ENCODE measurements around the gene C6orf141.

C6orf141 gene

DNA sequence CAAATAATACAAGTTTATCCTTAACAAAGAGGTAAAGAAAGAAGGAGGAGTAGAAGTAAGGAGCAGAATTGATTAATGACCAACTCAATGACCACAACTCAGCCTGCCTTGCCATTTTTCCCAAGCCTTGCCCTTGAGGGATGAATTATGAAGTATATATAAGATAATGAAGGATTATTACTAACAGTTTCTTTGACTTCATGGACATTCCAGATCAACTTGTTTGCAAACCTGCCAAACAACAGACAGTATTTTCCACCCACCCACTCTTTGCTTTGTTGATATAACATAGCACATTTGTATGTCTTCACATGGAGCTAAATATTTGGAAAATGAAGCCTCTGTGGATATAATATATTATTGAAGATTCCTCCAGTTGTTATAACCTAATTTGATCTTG is 9.9 kb upstream of the C6orf141 start:
- no peak for DNase-seq

- no peak for DNase-seq
Observed at GRCh38 chr6:49541210-49541724, 9.2 kb upstream of the C6orf141 start.

GRCh38 chr6:49541936-49542335 is 8.5 kb upstream of the C6orf141 start:
- no peak for DNase-seq

GRCh38 chr6:49543087-49543858 is 7.2 kb upstream of the C6orf141 start:
- DNase-seq, result no peak

DNA sequence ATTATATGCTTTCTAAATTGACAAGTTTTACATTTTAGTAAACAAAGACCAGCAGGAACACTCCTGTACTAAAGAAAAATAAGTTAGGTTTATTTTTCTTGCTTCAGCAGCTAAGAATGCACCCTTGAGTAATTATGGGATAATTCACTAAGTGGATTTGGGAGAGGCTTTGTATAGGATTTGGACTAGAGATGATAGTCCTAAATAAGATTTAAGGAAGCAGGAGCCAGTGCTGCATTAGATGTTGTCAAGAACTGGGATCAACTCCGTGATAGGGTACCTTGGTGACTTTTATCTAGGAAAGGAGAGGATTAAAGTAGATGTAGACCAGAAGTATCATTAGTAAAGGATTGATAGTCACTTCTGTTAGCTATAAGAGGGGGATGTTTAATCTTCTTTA is 4.1 kb upstream of the C6orf141 start:
- DNase-seq, result no peak

DNA sequence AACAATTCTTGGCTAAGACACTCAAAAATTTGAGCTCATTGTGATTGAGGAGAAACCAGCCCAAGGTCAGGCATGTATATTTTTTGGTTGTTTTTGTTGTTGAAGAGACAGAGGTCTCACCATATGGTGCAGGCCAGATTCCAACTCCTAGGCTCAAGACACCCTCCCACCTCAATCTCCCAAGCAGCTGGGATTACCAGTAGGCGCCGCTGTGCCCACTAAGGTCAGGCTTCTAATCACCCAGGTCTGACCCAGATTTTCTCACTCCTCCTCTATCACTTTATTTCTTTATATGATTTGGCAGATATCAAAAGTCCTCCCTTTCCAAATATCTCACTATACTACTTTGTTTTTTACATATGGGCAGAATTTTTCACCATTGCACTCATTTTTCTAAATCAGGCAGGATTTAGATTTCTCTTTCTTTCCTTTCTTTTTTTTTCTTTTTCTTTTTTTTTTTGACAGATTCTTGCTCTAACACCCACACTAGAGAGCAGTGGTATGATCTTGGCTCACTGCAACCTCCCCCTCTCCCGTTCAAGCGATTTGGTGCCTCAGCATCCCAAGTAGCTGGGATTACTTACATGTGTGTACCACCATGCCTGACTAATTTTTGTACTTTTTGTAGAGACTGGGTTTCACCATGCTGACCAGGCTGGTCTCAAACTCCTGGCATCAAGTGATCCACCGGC is 1.7 kb upstream of the C6orf141 start:
- DNase-seq, result no peak

DNA sequence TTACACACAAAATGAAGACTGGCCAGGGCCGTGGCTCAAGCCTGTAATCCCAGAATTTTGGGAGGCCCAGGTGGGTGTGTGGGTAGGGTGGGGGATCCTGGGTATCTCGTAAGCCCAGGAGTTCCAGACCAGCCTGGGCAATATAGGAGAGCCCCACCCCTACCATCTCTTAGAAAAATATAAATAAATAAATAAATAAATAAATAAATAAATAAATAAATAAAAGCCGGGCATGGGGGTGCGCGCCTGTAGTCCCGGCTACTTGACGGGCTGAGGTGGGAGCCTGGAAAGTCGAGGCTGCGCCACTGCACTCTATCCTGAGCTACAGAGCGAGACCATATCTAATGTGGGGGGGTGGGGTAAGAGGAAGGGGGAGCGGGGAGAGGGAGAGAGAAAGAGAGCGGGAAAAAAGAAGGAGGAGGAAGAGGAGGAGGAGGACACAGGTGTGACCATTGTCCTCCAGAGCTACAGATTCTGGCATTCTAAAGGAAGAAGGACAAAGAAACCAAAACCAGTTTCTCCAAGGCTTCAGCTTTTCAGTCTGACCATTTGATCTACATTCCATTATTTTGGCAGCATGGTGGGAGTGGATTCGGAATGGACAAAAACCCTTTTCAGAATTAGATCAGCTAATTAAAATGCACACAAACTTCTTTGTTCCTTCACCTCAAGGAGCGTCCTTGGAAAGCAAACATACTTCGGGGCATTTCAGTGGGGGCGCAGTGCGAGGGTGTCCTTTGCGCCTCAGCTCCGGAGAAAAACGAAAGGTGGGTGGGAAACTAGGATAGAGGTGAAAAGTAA is 577 bp upstream of the C6orf141 start:
- DNase-seq, result no peak

DNA sequence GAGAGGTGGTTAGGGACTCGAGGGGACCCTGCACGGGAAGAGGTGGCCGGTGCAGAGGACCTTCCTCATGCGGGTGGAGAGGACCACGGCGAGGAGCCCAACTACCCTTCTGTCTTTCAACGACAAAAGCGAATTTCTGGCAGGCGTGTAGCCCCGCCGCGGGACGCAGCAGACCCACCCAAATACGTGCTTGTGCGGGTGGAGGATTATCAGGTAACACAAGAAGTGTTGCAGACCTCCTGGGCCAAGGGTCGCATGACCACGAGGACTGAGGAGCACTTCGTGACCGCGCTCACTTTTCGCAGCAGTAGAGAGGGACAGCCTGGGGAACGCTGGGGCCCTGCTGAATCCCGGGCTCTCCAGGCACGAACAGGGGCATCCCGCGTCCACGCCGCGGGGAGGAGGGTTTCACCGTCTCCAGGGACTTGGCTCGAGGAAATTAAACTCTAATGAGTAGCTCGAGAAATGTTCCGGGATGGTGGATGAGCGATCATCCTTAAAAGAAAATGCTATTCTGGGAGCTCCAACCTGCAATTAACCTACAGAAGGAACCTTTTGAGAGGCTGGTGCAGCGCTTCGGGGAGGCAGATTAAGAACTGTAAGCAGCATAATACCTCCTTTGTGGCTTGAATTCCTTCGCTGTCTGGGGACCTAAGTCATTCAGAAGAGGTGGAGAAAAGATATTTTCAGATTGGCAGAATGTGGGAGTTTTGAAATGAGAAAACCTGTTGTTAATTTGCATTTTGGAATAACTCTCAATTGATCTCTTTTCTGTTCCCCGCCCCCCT is 804 bp downstream of the C6orf141 start:
- DNase-seq, result peak; percentile 59

DNA sequence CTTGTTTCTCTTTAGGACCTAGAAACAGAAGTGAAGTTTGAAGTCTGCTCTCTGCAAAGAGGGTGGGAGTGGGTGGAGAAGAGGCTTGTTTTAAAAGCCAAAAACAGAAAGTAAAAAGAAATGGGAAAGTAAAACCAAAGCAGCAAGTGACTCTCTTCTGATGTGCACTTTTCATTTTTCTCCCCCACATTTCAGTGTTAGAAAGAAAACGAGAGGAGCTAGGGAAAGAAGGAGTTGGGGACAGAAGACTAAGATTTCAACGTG is 1.3 kb downstream of the C6orf141 start:
- no peak for DNase-seq

- DNase-seq, result no peak
Observed at GRCh38 chr6:49552596-49552995, 2.1 kb downstream of the C6orf141 start.

GRCh38 chr6:49553384-49553783 is 2.9 kb downstream of the C6orf141 start:
- DNase-seq, result no peak

DNA sequence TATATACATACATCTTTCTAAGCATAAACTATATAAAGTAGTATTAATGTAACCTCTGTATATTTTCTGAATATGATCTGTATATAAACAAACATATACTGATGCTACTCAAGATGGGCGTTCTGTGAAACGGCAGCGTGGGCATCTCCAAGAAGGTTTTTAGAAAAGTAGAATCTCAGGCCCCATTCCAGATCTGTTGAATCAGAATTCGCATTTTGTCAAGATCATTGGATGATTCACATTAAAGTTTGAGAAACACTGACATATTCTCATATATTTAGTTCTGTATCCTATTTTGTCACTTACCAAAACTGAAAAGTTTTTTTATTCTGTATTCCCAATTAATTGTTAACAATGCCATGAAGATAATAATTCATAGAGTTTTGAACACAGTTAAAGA is 5.5 kb downstream of the C6orf141 start:
- no peak for DNase-seq

DNA sequence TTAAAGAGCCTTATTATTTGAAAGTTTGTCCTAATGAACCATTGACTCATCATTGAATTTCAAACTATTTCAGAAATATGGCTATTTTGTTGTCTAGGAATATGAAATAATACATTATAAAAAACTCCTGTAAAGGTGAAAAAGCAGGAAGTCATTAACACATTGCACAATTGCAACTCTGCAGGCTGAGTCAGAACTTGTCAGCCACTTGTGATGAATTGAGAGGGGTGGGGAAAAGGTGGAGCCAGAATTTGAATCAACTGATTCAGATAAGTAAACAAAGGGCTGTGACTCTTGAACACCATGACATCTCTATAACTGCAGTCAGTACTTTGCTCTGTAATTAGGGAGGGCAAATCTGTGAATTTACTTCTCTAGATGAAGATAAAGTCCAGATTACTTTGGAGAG is 6.0 kb downstream of the C6orf141 start:
- DNase-seq, result no peak

DNA sequence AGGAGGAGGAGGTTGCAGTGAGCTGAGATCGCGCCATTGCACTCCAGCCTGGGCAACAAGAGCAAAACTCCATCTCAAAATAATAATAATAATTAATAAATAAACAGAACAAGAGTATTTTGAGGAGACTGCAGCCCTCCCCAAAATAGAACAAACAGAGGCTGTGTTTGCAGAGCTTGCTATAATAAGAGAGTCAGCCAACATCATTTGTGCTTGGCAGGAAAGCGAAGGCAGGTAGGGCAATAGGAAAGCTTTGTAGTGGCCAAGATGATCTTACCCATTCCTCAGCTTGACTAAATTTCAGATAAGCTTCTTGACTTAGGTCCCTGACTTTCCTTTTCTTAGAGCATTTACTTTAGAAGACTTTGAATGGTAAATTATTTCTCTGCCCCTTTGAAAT is 6.7 kb downstream of the C6orf141 start:
- no peak for DNase-seq

DNA sequence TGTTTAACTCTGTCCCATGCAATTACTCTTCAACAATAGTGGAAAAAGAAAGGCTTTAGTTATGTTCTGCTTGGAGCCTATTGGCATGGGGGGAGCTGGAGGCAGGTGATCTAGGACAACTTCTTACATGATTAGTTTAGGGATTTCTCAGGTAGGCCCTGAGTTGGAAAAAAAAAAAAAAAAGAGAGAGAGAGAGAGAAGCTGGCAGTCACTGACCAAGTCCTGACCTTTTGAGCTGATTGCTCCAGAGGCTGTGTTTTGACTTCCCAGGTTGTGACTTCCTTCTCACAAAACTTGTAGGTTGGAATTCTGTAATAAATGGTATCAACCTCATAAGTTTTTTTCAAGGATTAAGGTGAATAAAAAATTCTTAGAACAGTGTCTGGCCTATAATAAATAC is 7.8 kb downstream of the C6orf141 start:
- no peak for DNase-seq

DNA sequence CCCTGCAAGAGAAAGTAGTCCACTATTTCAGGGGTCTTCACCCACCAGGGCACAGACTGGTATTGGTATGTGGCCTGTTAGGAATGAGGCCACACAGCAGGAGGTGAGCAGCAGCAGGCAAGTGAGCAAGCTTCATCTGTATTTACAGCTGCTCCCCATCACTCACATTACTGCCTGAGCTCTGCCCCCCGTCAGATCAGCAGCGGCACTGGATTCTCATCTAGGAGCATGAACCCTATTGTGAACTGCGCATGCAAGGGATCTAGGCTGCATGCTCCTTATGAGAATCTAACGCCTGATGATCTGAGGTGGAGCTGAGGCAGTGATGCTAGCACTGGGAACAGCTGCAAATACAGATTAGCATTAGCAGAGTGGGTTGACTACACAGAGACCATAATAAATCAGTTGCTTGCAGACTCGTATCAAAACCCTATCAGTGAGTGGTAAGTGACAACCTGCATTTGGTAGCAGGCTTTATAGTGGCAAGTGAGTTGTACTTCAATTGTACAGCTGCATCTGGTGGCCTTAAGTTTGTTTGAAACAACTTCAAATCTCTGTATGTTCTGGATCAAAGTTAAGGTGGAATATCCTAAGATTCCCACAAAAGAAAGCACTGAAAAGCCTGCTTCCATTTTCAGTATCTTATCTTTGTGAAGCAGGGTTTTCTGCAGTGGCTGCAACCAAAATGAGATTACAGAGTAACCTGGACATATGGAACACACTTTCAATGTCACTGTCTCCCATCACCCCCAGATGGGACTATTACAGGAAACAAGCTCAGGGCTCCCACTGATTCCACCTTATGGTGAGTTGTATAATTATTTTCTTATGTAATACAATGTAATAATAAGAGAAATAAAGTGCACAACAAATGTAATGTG is 12.8 kb downstream of the C6orf141 start:
- no peak for DNase-seq

- no peak for DNase-seq
Observed at GRCh38 chr6:49564552-49564951, 14.1 kb downstream of the C6orf141 start.

DNA sequence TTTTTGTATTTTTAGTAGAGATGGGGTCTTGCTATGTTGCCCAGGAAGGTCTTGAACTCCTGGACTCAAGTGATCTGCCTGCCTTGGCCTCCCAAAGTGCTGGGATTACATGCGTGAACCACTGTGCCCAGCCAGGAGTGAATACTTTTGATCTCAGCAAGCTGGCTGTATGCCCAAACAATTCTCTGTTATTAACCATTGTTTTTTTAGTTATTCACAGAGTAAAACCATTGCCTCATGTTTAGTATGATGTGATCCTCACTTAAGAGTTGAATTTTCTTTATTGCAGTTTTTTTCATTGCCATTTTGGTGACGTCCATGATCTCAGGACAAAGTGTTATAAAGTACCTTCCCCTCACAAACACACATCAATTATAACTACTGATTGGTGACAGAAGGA is 14.8 kb downstream of the C6orf141 start:
- DNase-seq, result no peak

DNA sequence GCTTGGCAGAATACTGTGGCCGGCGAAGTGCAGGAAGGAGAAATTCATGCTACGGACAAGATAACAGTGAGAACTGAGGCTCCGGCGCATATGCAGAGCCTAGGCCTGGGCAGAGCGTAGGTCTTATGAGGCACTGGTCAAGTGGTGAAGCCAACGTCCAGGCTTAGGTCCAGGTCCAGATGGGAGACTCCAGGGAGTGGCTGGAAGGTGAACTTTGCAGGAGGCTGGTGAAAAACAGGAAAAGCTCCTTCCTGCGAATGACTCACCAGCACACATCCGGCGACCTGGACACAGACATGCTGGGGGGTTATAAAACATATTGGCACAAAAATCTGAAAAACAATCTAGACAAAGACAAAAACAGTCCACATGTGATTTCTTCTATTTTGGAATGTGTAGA is 15.4 kb downstream of the C6orf141 start:
- no peak for DNase-seq

DNA sequence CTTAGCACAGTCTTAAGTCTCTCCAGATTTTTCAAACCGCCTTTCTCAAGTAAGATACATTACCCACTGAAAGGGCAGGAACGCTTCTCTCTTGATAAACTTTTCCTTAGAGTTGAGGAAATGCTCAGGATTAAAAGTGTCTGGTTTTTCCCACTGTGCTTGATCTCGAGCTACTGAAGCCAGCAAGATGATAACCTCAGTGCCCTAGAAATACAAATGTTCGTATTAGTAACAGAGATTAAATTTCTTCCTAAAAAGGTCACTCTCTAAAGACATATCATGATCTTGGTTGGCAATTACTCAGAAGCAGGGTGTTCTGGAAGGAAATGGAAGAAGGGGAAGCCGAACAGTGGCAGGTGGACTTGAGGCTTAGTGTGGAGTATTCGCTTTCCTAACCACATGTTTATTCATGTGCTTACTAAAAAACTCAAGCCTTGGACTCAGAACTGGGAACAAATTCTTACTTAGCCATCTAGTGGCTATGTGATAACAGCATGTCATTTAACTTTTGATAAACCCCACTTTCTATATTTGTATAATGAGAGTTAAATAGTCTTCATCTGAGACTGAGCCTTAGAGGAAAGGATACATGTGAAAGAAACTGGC is 20.1 kb downstream of the C6orf141 start:
- DNase-seq, result no peak

- DNase-seq, result no peak
Observed at GRCh38 chr6:49576618-49577017, 26.1 kb downstream of the C6orf141 start.

DNA sequence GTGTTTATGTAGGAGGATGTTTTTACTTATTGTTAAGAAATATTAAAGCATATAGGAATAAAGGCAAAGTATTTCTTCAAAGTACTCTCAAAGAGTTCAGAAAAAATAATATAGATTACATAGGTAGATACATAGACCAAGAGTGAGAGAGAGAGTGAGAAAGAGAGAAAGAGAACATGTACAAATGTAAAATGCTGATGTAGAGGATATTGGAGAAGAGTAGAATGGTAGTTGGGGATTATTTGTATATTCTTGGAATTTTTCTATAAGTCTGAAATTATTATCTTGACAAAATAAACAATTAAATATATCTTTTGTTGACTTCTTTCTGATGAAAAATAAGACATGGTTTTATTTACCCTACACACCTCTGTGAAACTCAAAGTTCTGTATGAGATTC is 29.2 kb downstream of the C6orf141 start:
- DNase-seq, result no peak
